ENCODE results near the gene PDLIM7. TPM values are rescaled to one million over a fixed set of nuclear protein-coding genes. Genes with fewer than 3 reads are reported as not detected.
"Not testable (repeated sequence)": the region's sequence is repeated elsewhere in the genome, so short reads cannot be mapped to it uniquely, and the experiment has no call there.

PDLIM7 gene
- total RNA-seq, 1 donor from 2014 or later = 302 TPM

GRCh38 chr5:177491983-177492746 is 5.2 kb downstream of the PDLIM7 start:
- no peak for DNase-seq (ENCODE audit: low read depth)

GRCh38 chr5:177491429-177491945 is 5.9 kb downstream of the PDLIM7 start:
- no peak for DNase-seq (ENCODE audit: low read depth)

- DNase-seq (ENCODE audit: low read depth) = no peak
Measured at GRCh38 chr5:177490992-177491391, 6.4 kb downstream of the PDLIM7 start.

GRCh38 chr5:177490311-177490991 is 7.0 kb downstream of the PDLIM7 start:
- no peak for DNase-seq (ENCODE audit: low read depth)

- no peak for DNase-seq (ENCODE audit: low read depth)
Measured at GRCh38 chr5:177489119-177489716, 8.2 kb downstream of the PDLIM7 start.

GRCh38 chr5:177487975-177488374 is 9.4 kb downstream of the PDLIM7 start:
- no peak for DNase-seq (ENCODE audit: low read depth)

GRCh38 chr5:177487144-177487543 is 10.3 kb downstream of the PDLIM7 start:
- no peak for DNase-seq (ENCODE audit: low read depth)

GRCh38 chr5:177486256-177486655 is 11.1 kb downstream of the PDLIM7 start:
- DNase-seq (ENCODE audit: low read depth) = no peak

GRCh38 chr5:177485753-177486152 is 11.7 kb downstream of the PDLIM7 start:
- DNase-seq (ENCODE audit: low read depth) = not testable (repeated sequence)

- DNase-seq (ENCODE audit: low read depth) = peak; percentile 62
Measured at GRCh38 chr5:177484902-177485549, 12.4 kb downstream of the PDLIM7 start.

- DNase-seq (ENCODE audit: low read depth) = peak; percentile 88
Measured at GRCh38 chr5:177483994-177484901, 13.2 kb downstream of the PDLIM7 start.

- DNase-seq (ENCODE audit: low read depth) = no peak
Measured at GRCh38 chr5:177483042-177483441, 14.4 kb downstream of the PDLIM7 start.

GRCh38 chr5:177482359-177482795 is 15.0 kb downstream of the PDLIM7 start:
- DNase-seq (ENCODE audit: low read depth) = peak; percentile 66

- peak; percentile 87 for DNase-seq (ENCODE audit: low read depth)
Measured at GRCh38 chr5:177479774-177480173, 17.6 kb downstream of the PDLIM7 start.

GRCh38 chr5:177478711-177479646 is 18.4 kb downstream of the PDLIM7 start:
- peak; percentile 53 for DNase-seq (ENCODE audit: low read depth)

GRCh38 chr5:177477701-177478477 is 19.5 kb downstream of the PDLIM7 start:
- no peak for DNase-seq (ENCODE audit: low read depth)

GRCh38 chr5:177476531-177477233 is 20.7 kb downstream of the PDLIM7 start:
- DNase-seq (ENCODE audit: low read depth) = no peak

Data from myocyte (in vitro differentiated cells).